GM19372 (cell line): ENCODE data around the gene CYP1A2.

Experiments
- ATAC-seq: cut with Tn5 transposase; IDR thresholded peaks from one replicate; pipeline ENCODE4 v1.9.1; 2021; ENCODE audit warnings: mild to moderate bottlenecking, low read depth, moderate library complexity; ENCODE audit not compliant: unreplicated experiment

Gene CYP1A2

GRCh38 chr15:74787251-74788041 lies 38.8 kb downstream of the CYP1A2 start:
- ATAC-seq: peak; percentile 43

- no peak for ATAC-seq
Observed at GRCh38 chr15:74788042-74788682, 39.5 kb downstream of the CYP1A2 start.

GRCh38 chr15:74788683-74789151 lies 40.1 kb downstream of the CYP1A2 start:
- ATAC-seq: peak; percentile 33

- no peak for ATAC-seq
Observed at GRCh38 chr15:74789171-74789631, 40.6 kb downstream of the CYP1A2 start.

- ATAC-seq: no peak
Observed at GRCh38 chr15:74789741-74790079, 41.1 kb downstream of the CYP1A2 start.

- no peak for ATAC-seq
Observed at GRCh38 chr15:74790080-74790916, 41.7 kb downstream of the CYP1A2 start.

GRCh38 chr15:74791007-74791406 lies 42.4 kb downstream of the CYP1A2 start:
- no peak for ATAC-seq

- no peak for ATAC-seq
Observed at GRCh38 chr15:74791667-74792066, 43.0 kb downstream of the CYP1A2 start.

GRCh38 chr15:74792227-74793016 lies 43.8 kb downstream of the CYP1A2 start:
- no peak for ATAC-seq

- ATAC-seq: no peak
Observed at GRCh38 chr15:74793135-74794028, 44.7 kb downstream of the CYP1A2 start.

GRCh38 chr15:74794248-74794969 lies 45.8 kb downstream of the CYP1A2 start:
- ATAC-seq: no peak

GRCh38 chr15:74794970-74795349 lies 46.3 kb downstream of the CYP1A2 start:
- ATAC-seq: no peak

GRCh38 chr15:74795966-74796625 lies 47.5 kb downstream of the CYP1A2 start:
- ATAC-seq: no peak

- peak; percentile 52 for ATAC-seq
Observed at GRCh38 chr15:74798388-74799254, 50.0 kb downstream of the CYP1A2 start.

GRCh38 chr15:74799255-74799855 lies 50.7 kb downstream of the CYP1A2 start:
- no peak for ATAC-seq

- ATAC-seq: no peak
Observed at GRCh38 chr15:74799856-74800558, 51.4 kb downstream of the CYP1A2 start.
